Type B pancreatic cell (in vitro differentiated cells): ENCODE measurements around the gene PLEKHG1. TPM values are rescaled to one million over a fixed set of nuclear protein-coding genes. Genes with fewer than 3 reads are reported as not detected.

Experiments used
- DNase-seq: peaks from one replicate; pipeline ENCODE4 v3.0.0; 2021; ENCODE audit warnings: mixed read lengths; ENCODE audit not compliant: unreplicated experiment; ENCODE audit errors: extremely low spot score
- H3K27ac Mint-ChIP-seq: 2 replicates; pipeline ENCODE4 v1.8.0; 2021; ENCODE audit warnings: mild to moderate bottlenecking, mixed read lengths
- H3K27me3 Mint-ChIP-seq: 2 replicates; pipeline ENCODE4 v1.8.0; 2021; ENCODE audit warnings: mixed read lengths
- H3K36me3 Mint-ChIP-seq: 2 replicates; pipeline ENCODE4 v1.8.0; 2021; ENCODE audit warnings: mixed read lengths
- H3K4me1 Mint-ChIP-seq: one replicate; pipeline ENCODE4 v1.8.0; 2021; ENCODE audit warnings: mixed read lengths; ENCODE audit not compliant: unreplicated experiment
- H3K4me3 Mint-ChIP-seq: 2 replicates; pipeline ENCODE4 v1.8.0; 2021; ENCODE audit warnings: mild to moderate bottlenecking, mixed read lengths
- H3K9me3 Mint-ChIP-seq: 2 replicates; pipeline ENCODE4 v1.8.0; 2021; ENCODE audit warnings: mixed read lengths
- total RNA-seq: library from RNA; stranded (reverse); gene quantifications from 2 replicates; pipeline ENCODE4 v1.2.1, GENCODE V29; 2021; ENCODE audit warnings: low replicate concordance
- TF ChIP-seq, protein P1 (sequence below): fragments of 200-600 bp; sonication (generic); conservative IDR thresholded peaks from 2 replicates; pipeline ENCODE4 v1.5.0; 2021; ENCODE audit warnings: antibody characterized with exemption, mild to moderate bottlenecking

The PLEKHG1 gene
- total RNA-seq, 1 donor from 2014 or later = 58.2 TPM

DNA sequence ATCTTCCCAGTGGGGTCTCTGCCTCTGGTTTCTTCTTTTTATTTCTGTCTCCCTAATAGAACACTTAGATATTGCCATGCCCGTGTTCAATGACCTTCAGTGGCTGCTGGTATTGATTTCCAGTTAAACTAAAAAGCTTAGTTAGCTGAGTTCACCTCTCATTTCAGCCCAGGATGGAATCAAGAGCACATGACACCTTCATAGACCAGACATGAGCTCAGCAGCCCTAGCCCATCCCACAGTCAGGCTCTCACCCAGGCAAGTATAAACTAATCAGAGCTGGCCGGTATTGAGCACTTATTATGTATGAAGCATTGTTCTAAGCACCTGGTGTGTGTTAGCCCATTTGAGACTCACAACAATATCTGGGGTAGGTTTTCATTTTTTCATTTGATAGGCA, 33.7 kb upstream of the PLEKHG1 start:
- Mint-ChIP-seq H3K27ac (no peak overlapping the region), H3K4me1 (peaks cover 48% of the 10 kb centered on the region), H3K36me3 (no peaks in the 10 kb centered on the region)

DNA sequence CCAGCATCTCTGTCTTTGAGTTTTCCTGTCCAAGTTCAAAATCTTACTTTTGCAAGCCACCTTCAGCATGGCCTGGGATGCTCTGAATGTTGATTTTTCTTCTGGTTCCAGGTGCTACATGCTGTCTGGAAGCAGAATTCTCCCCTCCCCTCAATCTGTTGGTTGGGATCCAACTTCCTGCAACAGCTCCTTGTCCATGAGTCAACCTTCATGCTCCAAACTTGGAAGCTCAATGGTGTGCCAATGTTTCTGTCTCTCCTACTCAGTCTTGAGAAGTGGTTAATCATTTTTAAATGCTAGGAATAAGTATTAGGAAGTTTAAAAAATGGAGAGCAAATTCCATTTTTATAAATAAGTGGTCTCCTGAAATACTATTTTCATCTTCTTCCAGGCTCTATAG, 33.2 kb upstream of the PLEKHG1 start:
- no peak overlapping the region for H3K4me3 Mint-ChIP-seq
- peaks cover 2% of the 10 kb centered on the region for H3K27me3 Mint-ChIP-seq

More for the DNA sequence above, 33.7 kb upstream of the PLEKHG1 start:
- no peak for DNase-seq
- TF ChIP-seq, protein P1, sequence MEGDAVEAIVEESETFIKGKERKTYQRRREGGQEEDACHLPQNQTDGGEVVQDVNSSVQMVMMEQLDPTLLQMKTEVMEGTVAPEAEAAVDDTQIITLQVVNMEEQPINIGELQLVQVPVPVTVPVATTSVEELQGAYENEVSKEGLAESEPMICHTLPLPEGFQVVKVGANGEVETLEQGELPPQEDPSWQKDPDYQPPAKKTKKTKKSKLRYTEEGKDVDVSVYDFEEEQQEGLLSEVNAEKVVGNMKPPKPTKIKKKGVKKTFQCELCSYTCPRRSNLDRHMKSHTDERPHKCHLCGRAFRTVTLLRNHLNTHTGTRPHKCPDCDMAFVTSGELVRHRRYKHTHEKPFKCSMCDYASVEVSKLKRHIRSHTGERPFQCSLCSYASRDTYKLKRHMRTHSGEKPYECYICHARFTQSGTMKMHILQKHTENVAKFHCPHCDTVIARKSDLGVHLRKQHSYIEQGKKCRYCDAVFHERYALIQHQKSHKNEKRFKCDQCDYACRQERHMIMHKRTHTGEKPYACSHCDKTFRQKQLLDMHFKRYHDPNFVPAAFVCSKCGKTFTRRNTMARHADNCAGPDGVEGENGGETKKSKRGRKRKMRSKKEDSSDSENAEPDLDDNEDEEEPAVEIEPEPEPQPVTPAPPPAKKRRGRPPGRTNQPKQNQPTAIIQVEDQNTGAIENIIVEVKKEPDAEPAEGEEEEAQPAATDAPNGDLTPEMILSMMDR = no peak
- peaks cover 2% of the 10 kb centered on the region for H3K27me3 Mint-ChIP-seq
- H3K9me3 Mint-ChIP-seq = no peaks in the 10 kb centered on the region
- H3K4me3 Mint-ChIP-seq = no peak overlapping the region

DNA sequence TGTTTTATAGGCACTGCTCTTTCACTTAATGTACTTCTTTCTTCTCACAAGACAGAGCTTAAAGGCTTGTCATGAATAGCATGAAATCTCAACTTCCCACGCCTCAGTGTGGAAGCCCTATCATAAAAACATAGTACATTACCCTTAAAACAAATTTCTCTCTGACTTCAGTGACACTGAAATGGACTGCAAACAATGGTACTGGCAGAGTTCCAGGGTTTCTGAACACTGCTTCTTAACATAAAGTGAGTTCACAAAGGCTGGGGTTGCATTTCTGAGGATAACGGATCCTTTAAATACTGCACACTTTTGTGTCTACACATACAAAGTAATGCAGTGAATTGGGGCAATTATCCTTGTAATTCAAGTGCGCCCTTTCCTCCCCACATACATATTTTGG, 32.3 kb upstream of the PLEKHG1 start:
- no peak overlapping the region for H3K4me3 Mint-ChIP-seq

More for the DNA sequence above, 33.2 kb upstream of the PLEKHG1 start:
- no peak overlapping the region for H3K27ac Mint-ChIP-seq
- H3K9me3 Mint-ChIP-seq = no peaks in the 10 kb centered on the region
- no peaks in the 10 kb centered on the region for H3K36me3 Mint-ChIP-seq
- no peak for DNase-seq
- H3K4me1 Mint-ChIP-seq = peaks cover 48% of the 10 kb centered on the region
- TF ChIP-seq, protein P1 = no peak

DNA sequence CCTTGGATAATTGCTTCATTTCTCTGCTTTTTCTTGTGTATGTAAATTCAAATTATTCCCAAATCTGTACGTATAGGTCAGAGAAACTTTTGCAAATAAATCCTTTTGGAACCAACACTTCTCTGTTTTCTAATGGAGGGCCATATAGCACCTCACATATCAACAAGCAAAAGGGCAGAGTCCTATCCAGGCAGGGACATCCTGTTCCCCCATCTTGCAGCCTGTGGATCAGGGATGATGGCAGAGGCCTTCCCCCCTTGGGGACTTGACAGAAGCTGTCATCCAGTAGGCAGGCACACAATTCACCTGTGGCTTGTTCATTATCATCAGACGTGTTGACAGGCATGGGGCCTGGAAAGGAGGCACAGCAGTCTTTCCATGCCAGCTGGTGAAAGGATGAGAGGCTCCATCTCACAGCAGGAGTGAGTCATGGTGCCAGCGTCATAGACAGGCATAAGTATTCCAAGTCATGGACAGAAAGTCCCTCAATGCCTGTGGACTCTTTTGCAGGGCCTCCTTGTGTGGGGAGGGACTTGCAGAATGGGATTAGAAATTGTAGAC, 31.8 kb upstream of the PLEKHG1 start:
- Mint-ChIP-seq H3K4me1 (peaks cover 57% of the 10 kb centered on the region), H3K4me3 (no peak overlapping the region), H3K27ac (no peak overlapping the region), H3K9me3 (peaks cover 5% of the 10 kb centered on the region), H3K27me3 (peaks cover 2% of the 10 kb centered on the region), H3K36me3 (no peaks in the 10 kb centered on the region)
- TF ChIP-seq, protein P1 = no peak
- DNase-seq = no peak

More for the DNA sequence above, 32.3 kb upstream of the PLEKHG1 start:
- no peak for DNase-seq
- H3K27me3 Mint-ChIP-seq = peaks cover 2% of the 10 kb centered on the region
- TF ChIP-seq, protein P1 = no peak
- peak overlapping the region; percentile 22 for H3K27ac Mint-ChIP-seq
- H3K36me3 Mint-ChIP-seq = no peaks in the 10 kb centered on the region
- H3K9me3 Mint-ChIP-seq = peaks cover 3% of the 10 kb centered on the region
- peaks cover 52% of the 10 kb centered on the region for H3K4me1 Mint-ChIP-seq

DNA sequence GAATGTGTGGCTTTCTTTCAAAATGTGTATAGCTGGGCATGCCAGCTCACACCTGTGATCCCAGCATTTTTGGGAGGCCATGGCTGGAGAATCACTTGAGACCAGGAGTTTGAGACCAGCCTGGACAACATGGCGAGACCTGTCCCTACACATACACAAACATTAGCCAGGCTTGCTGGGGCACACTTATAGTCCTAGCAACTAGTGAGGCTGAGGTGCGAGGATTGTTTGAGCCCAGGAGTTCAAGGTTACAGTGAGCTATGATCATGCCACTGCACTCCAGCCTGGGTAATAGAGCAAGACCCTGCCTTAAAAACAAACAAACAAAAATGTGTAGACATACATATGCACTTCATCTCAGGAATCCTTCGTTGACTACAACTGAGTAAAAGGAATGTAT, 31.1 kb upstream of the PLEKHG1 start:
- H3K27ac Mint-ChIP-seq = no peak overlapping the region
- DNase-seq = no peak
- peaks cover 4% of the 10 kb centered on the region for H3K27me3 Mint-ChIP-seq
- peaks cover 64% of the 10 kb centered on the region for H3K4me1 Mint-ChIP-seq
- H3K4me3 Mint-ChIP-seq = no peak overlapping the region
- TF ChIP-seq, protein P1 = no peak
- peaks cover 5% of the 10 kb centered on the region for H3K9me3 Mint-ChIP-seq
- H3K36me3 Mint-ChIP-seq = no peaks in the 10 kb centered on the region

DNA sequence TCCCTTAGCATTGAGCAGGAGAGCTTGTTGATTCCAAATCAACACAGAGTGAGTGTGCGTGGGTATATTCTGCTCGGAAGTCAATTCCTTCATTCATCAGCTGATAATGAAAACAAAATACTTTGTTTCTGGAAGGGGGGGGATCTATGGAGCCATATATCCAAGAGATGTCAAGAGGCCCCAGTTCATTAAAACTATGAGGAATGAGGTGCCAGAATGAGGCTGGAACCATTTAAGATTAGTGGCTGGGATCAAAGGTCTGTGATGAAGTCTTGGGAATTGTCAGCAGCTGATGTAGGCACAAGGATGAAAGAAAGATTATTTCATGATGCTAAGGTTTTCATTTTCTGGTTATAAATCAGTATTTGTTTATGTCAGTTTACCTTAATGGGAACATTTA, 30.5 kb upstream of the PLEKHG1 start:
- H3K4me3 Mint-ChIP-seq = no peak overlapping the region
- peaks cover 5% of the 10 kb centered on the region for H3K9me3 Mint-ChIP-seq
- H3K36me3 Mint-ChIP-seq = no peaks in the 10 kb centered on the region
- no peak overlapping the region for H3K27ac Mint-ChIP-seq
- DNase-seq = no peak
- H3K27me3 Mint-ChIP-seq = peaks cover 7% of the 10 kb centered on the region
- peaks cover 69% of the 10 kb centered on the region for H3K4me1 Mint-ChIP-seq
- TF ChIP-seq, protein P1 = no peak
